ENCODE results near the gene IRF5. TPM values are rescaled to one million over a fixed set of nuclear protein-coding genes. Genes with fewer than 3 reads are reported as not detected.

Gene IRF5
- total and polyA plus RNA-seq, 2 donors: 10.0 to 14.0 TPM

- no peaks in the 10 kb centered on the region for H3K9me3 ChIP-seq (ENCODE audit: control insufficient read depth in 2 of 2, insufficient read depth in 1 of 2, low read length in 1 of 2)
- no peak overlapping the region for H3K4me3 ChIP-seq (ENCODE audit: low read length in 2 of 2)
- H3K27ac ChIP-seq (ENCODE audit: low read depth in 1 of 2, low read length in 1 of 2): no peak overlapping the region
- no peaks in the 10 kb centered on the region for H3K4me1 ChIP-seq (ENCODE audit: control insufficient read depth in 2 of 2, insufficient read depth in 2 of 2, low read length in 2 of 2)
- no peak for DNase-seq (ENCODE audit: low read depth in 6 of 9, low spot score in 9 of 9)
- no peaks in the 10 kb centered on the region for H3K27me3 ChIP-seq (ENCODE audit: control insufficient read depth in 2 of 2, insufficient read depth in 1 of 2, low read length in 1 of 2)
- H3K36me3 ChIP-seq (ENCODE audit: control insufficient read depth in 2 of 2, insufficient read depth in 2 of 2, low read length in 1 of 2): peaks cover 13 to 32% of the 10 kb centered on the region in 2 donors
- 94% methylated on average over 4 of the region's 4 CpGs for WGBS
These were observed 11.4 kb downstream of the IRF5 start for GRCh38 chr7:128948976-128949760.

DNA sequence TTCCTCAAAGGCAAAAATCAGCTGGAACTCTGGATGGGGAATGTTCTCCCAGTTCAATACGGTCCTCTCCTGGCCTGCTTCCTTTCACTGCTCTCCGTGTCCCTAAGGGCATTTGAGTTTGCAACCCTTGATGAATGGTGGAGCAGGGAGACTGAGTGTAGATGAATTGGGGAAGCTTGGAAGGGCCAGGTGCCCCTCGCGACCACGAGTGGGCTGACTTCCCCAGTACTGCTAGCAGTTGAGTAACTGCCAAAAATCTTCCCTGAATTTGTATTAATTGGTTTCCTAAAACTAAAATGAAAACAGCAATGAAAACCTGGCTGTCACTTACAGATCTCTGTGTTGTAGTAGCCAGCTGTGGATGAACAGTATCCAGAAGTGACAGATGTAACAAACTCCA, 13.6 kb downstream of the IRF5 start:
- H3K27me3 ChIP-seq (ENCODE audit: control insufficient read depth in 2 of 2, insufficient read depth in 1 of 2, low read length in 1 of 2): no peaks in the 10 kb centered on the region
- H3K4me1 ChIP-seq (ENCODE audit: control insufficient read depth in 2 of 2, insufficient read depth in 2 of 2, low read length in 2 of 2): no peaks in the 10 kb centered on the region
- H3K4me3 ChIP-seq (ENCODE audit: low read length in 2 of 2): no peak overlapping the region
- 83% methylated on average over 5 of the region's 5 CpGs for WGBS
- no peaks in the 10 kb centered on the region for H3K9me3 ChIP-seq (ENCODE audit: control insufficient read depth in 2 of 2, insufficient read depth in 1 of 2, low read length in 1 of 2)
- H3K36me3 ChIP-seq (ENCODE audit: control insufficient read depth in 2 of 2, insufficient read depth in 2 of 2, low read length in 1 of 2): peaks cover 26 to 52% of the 10 kb centered on the region in 2 donors
- no peak for DNase-seq (ENCODE audit: low read depth in 6 of 9, low spot score in 9 of 9)
- H3K27ac ChIP-seq (ENCODE audit: low read depth in 1 of 2, low read length in 1 of 2): no peak overlapping the region

DNA sequence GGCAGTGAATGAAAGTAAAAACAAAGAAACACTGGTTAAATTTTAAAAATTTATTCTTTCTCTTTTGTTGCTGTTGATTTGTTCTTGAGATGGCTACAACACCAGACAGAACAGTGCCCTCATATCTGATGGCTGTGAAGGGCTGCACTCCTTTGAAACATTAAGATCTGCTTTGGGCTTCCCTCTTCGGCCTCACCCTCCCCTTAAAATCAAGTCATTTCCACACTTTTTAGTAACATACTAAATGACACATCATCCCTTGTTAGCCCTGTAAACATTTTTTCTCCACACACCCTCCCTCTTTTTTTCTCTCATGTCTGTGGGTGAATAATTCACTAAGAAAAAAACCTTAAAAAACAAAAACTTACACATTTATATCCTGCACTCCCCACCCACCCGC, 16.4 kb downstream of the IRF5 start:
- Histone ChIP-seq H3K4me3 (ENCODE audit: low read length in 2 of 2) (no peak overlapping the region), H3K4me1 (ENCODE audit: control insufficient read depth in 2 of 2, insufficient read depth in 2 of 2, low read length in 2 of 2) (no peaks in the 10 kb centered on the region), H3K36me3 (ENCODE audit: control insufficient read depth in 2 of 2, insufficient read depth in 2 of 2, low read length in 1 of 2) (peaks cover 45 to 74% of the 10 kb centered on the region in 2 donors), H3K27ac (ENCODE audit: low read depth in 1 of 2, low read length in 1 of 2) (no peak overlapping the region), H3K27me3 (ENCODE audit: control insufficient read depth in 2 of 2, insufficient read depth in 1 of 2, low read length in 1 of 2) (no peaks in the 10 kb centered on the region), H3K9me3 (ENCODE audit: control insufficient read depth in 2 of 2, insufficient read depth in 1 of 2, low read length in 1 of 2) (no peaks in the 10 kb centered on the region)
- 95% methylated on average over 2 of the region's 2 CpGs for WGBS
- DNase-seq (ENCODE audit: low read depth in 6 of 9, low spot score in 9 of 9): no peak

GRCh38 chr7:128954830-128955802, 17.4 kb downstream of the IRF5 start:
- 83% methylated on average over 15 of the region's 15 CpGs for WGBS

GRCh38 chr7:128955981-128956380, 18.3 kb downstream of the IRF5 start:
- Histone ChIP-seq H3K27ac (ENCODE audit: low read depth in 1 of 2, low read length in 1 of 2) (no peak overlapping the region), H3K4me1 (ENCODE audit: control insufficient read depth in 2 of 2, insufficient read depth in 2 of 2, low read length in 2 of 2) (no peaks in the 10 kb centered on the region), H3K27me3 (ENCODE audit: control insufficient read depth in 2 of 2, insufficient read depth in 1 of 2, low read length in 1 of 2) (no peaks in the 10 kb centered on the region), H3K9me3 (ENCODE audit: control insufficient read depth in 2 of 2, insufficient read depth in 1 of 2, low read length in 1 of 2) (no peaks in the 10 kb centered on the region), H3K4me3 (ENCODE audit: low read length in 2 of 2) (no peak overlapping the region), H3K36me3 (ENCODE audit: control insufficient read depth in 2 of 2, insufficient read depth in 2 of 2, low read length in 1 of 2) (peaks cover 53 to 82% of the 10 kb centered on the region in 2 donors)
- no peak for DNase-seq (ENCODE audit: low read depth in 6 of 9, low spot score in 9 of 9)

More at GRCh38 chr7:128954830-128955802, 17.4 kb downstream of the IRF5 start:
- peaks cover 52 to 81% of the 10 kb centered on the region in 2 donors for H3K36me3 ChIP-seq (ENCODE audit: control insufficient read depth in 2 of 2, insufficient read depth in 2 of 2, low read length in 1 of 2)
- no peak overlapping the region for H3K27ac ChIP-seq (ENCODE audit: low read depth in 1 of 2, low read length in 1 of 2)
- no peak overlapping the region for H3K4me3 ChIP-seq (ENCODE audit: low read length in 2 of 2)
- H3K4me1 ChIP-seq (ENCODE audit: control insufficient read depth in 2 of 2, insufficient read depth in 2 of 2, low read length in 2 of 2): no peaks in the 10 kb centered on the region
- no peak for DNase-seq (ENCODE audit: low read depth in 6 of 9, low spot score in 9 of 9)
- no peaks in the 10 kb centered on the region for H3K27me3 ChIP-seq (ENCODE audit: control insufficient read depth in 2 of 2, insufficient read depth in 1 of 2, low read length in 1 of 2)
- no peaks in the 10 kb centered on the region for H3K9me3 ChIP-seq (ENCODE audit: control insufficient read depth in 2 of 2, insufficient read depth in 1 of 2, low read length in 1 of 2)

GRCh38 chr7:128959296-128959695, 21.6 kb downstream of the IRF5 start:
- peaks cover 43 to 73% of the 10 kb centered on the region in 2 donors for H3K36me3 ChIP-seq (ENCODE audit: control insufficient read depth in 2 of 2, insufficient read depth in 2 of 2, low read length in 1 of 2)
- 97% methylated on average over 4 of the region's 4 CpGs for WGBS

GRCh38 chr7:128961030-128961659, 23.4 kb downstream of the IRF5 start:
- no peak for DNase-seq (ENCODE audit: low read depth in 6 of 9, low spot score in 9 of 9)
- no peak overlapping the region for H3K4me3 ChIP-seq (ENCODE audit: low read length in 2 of 2)
- no peaks in the 10 kb centered on the region for H3K9me3 ChIP-seq (ENCODE audit: control insufficient read depth in 2 of 2, insufficient read depth in 1 of 2, low read length in 1 of 2)
- no peaks in the 10 kb centered on the region for H3K4me1 ChIP-seq (ENCODE audit: control insufficient read depth in 2 of 2, insufficient read depth in 2 of 2, low read length in 2 of 2)
- peaks cover 32 to 69% of the 10 kb centered on the region in 2 donors for H3K36me3 ChIP-seq (ENCODE audit: control insufficient read depth in 2 of 2, insufficient read depth in 2 of 2, low read length in 1 of 2)
- no peaks in the 10 kb centered on the region for H3K27me3 ChIP-seq (ENCODE audit: control insufficient read depth in 2 of 2, insufficient read depth in 1 of 2, low read length in 1 of 2)
- 97% methylated on average over 8 of the region's 8 CpGs for WGBS
- no peak overlapping the region for H3K27ac ChIP-seq (ENCODE audit: low read depth in 1 of 2, low read length in 1 of 2)

More at GRCh38 chr7:128959296-128959695, 21.6 kb downstream of the IRF5 start:
- no peaks in the 10 kb centered on the region for H3K4me1 ChIP-seq (ENCODE audit: control insufficient read depth in 2 of 2, insufficient read depth in 2 of 2, low read length in 2 of 2)
- H3K4me3 ChIP-seq (ENCODE audit: low read length in 2 of 2): no peak overlapping the region
- no peak overlapping the region for H3K27ac ChIP-seq (ENCODE audit: low read depth in 1 of 2, low read length in 1 of 2)
- no peaks in the 10 kb centered on the region for H3K9me3 ChIP-seq (ENCODE audit: control insufficient read depth in 2 of 2, insufficient read depth in 1 of 2, low read length in 1 of 2)
- DNase-seq (ENCODE audit: low read depth in 6 of 9, low spot score in 9 of 9): no peak
- no peaks in the 10 kb centered on the region for H3K27me3 ChIP-seq (ENCODE audit: control insufficient read depth in 2 of 2, insufficient read depth in 1 of 2, low read length in 1 of 2)

DNA sequence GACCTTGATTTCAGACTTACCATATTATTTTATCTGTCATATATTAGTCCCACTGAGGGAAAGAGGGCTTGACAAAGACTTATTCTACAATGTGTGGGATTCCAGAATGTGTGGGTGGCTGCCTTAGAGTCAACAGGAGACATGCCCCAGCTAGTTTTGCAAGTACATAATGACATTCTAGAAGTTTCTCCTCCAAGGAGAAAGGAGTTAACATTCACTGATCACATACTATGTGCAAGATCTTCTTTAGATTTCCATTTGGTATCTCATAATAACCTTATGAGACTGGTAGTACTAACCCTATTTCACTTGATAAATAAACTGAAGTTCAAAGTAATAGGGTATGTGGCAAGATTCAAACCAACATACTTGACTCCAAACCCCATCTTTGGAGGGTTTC, 25.2 kb downstream of the IRF5 start:
- DNase-seq (ENCODE audit: low read depth in 6 of 9, low spot score in 9 of 9): no peak
- H3K4me3 ChIP-seq (ENCODE audit: low read length in 2 of 2): no peak overlapping the region
- no peak overlapping the region for H3K27ac ChIP-seq (ENCODE audit: low read depth in 1 of 2, low read length in 1 of 2)
- H3K27me3 ChIP-seq (ENCODE audit: control insufficient read depth in 2 of 2, insufficient read depth in 1 of 2, low read length in 1 of 2): no peaks in the 10 kb centered on the region
- H3K9me3 ChIP-seq (ENCODE audit: control insufficient read depth in 2 of 2, insufficient read depth in 1 of 2, low read length in 1 of 2): no peaks in the 10 kb centered on the region
- H3K4me1 ChIP-seq (ENCODE audit: control insufficient read depth in 2 of 2, insufficient read depth in 2 of 2, low read length in 2 of 2): no peaks in the 10 kb centered on the region
- H3K36me3 ChIP-seq (ENCODE audit: control insufficient read depth in 2 of 2, insufficient read depth in 2 of 2, low read length in 1 of 2): peaks cover 30 to 66% of the 10 kb centered on the region in 2 donors
